HepG2 (cell line): ENCODE results near the gene PKP3. TPM values are rescaled to one million over a fixed set of nuclear protein-coding genes. Genes with fewer than 3 reads are reported as not detected.

ENCODE experiments used
- GLI4 ChIP-seq: sonication (generic); formaldehyde crosslinking; IDR thresholded peaks from 2 replicates; pipeline ENCODE4 v1.5.1; 2020; ENCODE audit warnings: missing genetic modification reagents, mild to moderate bottlenecking, moderate library complexity, borderline replicate concordance
- KMT2B ChIP-seq: IDR thresholded peaks from 2 replicates; pipeline ENCODE4 v1.6.1; 2016; ENCODE audit warnings: missing genetic modification reagents, missing compliant biosample characterization
- NFYB ChIP-seq: sonication (generic); formaldehyde crosslinking; IDR thresholded peaks from 2 replicates; pipeline ENCODE4 v1.4.0; 2020; ENCODE audit warnings: missing genetic modification reagents
- STAG1 ChIP-seq: sonication (generic); formaldehyde crosslinking; IDR thresholded peaks from 2 replicates; pipeline ENCODE4 v1.4.0; 2020; ENCODE audit warnings: missing genetic modification reagents
- ZNF124 ChIP-seq: sonication (generic); formaldehyde crosslinking; IDR thresholded peaks from 2 replicates; pipeline ENCODE4 v1.4.0; 2020; ENCODE audit warnings: missing genetic modification reagents
- ZNF761 ChIP-seq: sonication (generic); formaldehyde crosslinking; conservative IDR thresholded peaks from 2 replicates; pipeline ENCODE4 v1.4.0; 2020; ENCODE audit warnings: mild to moderate bottlenecking, missing genetic modification reagents
- polyA plus RNA-seq, 8 experiments: library from polyadenylated mRNA; depleted of rRNA in 3 of 8; stranded (reverse) in 7 of 8; unstranded in 1 of 8; fragments of >200 nt; fragmentation: Illumina TruSeq in 4 of 8; extraction: Trizol in 4 of 8; gene quantifications; 2 replicates each; pipeline versions ENCODE4 v1.2.1 to v1.2.3, GENCODE V29; 2011 to 2016; ENCODE audit warnings: low read depth in 4 of 8, missing spikeins in 1 of 8, mixed read lengths in 1 of 8; ENCODE audit not compliant: insufficient read depth in 1 of 8
- total RNA-seq, 5 experiments: library from RNA; depleted of rRNA; stranded (reverse); fragments of >200 nt; fragmentation: Illumina TruSeq; extraction: Trizol; gene quantifications; 2 replicates each; pipeline ENCODE4 v1.2.3, GENCODE V29; 2016; ENCODE audit warnings: low read depth in 1 of 5
- TF ChIP-seq, protein P1 (sequence below): sonication (generic); formaldehyde crosslinking; conservative IDR thresholded peaks from 2 replicates; pipeline ENCODE4 v1.8.1; 2023; ENCODE audit warnings: missing genetic modification reagents
- TF ChIP-seq, protein P2 (sequence below): sonication (generic); formaldehyde crosslinking; IDR thresholded peaks from 2 replicates; pipeline ENCODE4 v1.4.0; 2020; ENCODE audit warnings: missing genetic modification reagents
- TF ChIP-seq, protein P3 (sequence below): sonication (generic); formaldehyde crosslinking; IDR thresholded peaks from 2 replicates; pipeline ENCODE4 v1.5.1; 2020; ENCODE audit warnings: mild to moderate bottlenecking, moderate library complexity, missing genetic modification reagents
- TF ChIP-seq, protein P4 (sequence below): sonication (generic); formaldehyde crosslinking; IDR thresholded peaks from 2 replicates; pipeline ENCODE4 v1.5.1; 2020; ENCODE audit warnings: mild to moderate bottlenecking, missing genetic modification reagents, moderate library complexity
- TF ChIP-seq, protein P5 (sequence below): sonication (generic); formaldehyde crosslinking; IDR thresholded peaks from 2 replicates; pipeline ENCODE4 v1.5.0; 2020; ENCODE audit warnings: mild to moderate bottlenecking, missing genetic modification reagents, borderline replicate concordance
- TF ChIP-seq, protein P6 (sequence below): sonication (generic); formaldehyde crosslinking; IDR thresholded peaks from 2 replicates; pipeline ENCODE4 v1.4.0; 2020; ENCODE audit warnings: mild to moderate bottlenecking, missing genetic modification reagents

Gene PKP3
- total and polyA plus RNA-seq, 2 of the 13 experiments (the other 11 are each of a cell fraction or from before 2014, with no cell fraction given): 18.0 to 28.7 TPM

DNA sequence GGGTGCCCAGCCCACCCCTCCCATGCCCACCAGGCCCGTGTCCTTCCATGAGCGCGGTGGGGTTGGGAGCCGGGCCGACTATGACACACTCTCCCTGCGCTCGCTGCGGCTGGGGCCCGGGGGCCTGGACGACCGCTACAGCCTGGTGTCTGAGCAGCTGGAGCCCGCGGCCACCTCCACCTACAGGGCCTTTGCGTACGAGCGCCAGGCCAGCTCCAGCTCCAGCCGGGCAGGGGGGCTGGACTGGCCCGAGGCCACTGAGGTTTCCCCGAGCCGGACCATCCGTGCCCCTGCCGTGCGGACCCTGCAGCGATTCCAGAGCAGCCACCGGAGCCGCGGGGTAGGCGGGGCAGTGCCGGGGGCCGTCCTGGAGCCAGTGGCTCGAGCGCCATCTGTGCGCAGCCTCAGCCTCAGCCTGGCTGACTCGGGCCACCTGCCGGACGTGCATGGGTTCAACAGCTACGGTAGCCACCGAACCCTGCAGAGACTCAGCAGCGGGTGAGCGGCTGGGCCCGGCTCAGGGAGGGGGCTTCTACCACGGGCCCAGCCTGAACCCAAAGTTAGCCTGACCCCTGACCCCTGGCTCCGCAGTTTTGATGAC is 3.0 kb downstream of the PKP3 start (continued):
- TF ChIP-seq ZNF124 (peak; percentile 67; the same call in 1 of the 2 replicates), ZNF761 (CRISPR knock-in tag) (no peak), STAG1 (CRISPR knock-in tag) (peak; percentile 80), KMT2B (0 out of 2 replicates have a peak, but pooled peaks have one; percentile 34), GLI4 (CRISPR knock-in tag) (no peak), NFYB (CRISPR knock-in tag) (no peak)
- TF ChIP-seq, protein P1, sequence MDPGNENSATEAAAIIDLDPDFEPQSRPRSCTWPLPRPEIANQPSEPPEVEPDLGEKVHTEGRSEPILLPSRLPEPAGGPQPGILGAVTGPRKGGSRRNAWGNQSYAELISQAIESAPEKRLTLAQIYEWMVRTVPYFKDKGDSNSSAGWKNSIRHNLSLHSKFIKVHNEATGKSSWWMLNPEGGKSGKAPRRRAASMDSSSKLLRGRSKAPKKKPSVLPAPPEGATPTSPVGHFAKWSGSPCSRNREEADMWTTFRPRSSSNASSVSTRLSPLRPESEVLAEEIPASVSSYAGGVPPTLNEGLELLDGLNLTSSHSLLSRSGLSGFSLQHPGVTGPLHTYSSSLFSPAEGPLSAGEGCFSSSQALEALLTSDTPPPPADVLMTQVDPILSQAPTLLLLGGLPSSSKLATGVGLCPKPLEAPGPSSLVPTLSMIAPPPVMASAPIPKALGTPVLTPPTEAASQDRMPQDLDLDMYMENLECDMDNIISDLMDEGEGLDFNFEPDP (CRISPR knock-in tag): no peak
- TF ChIP-seq, protein P2, sequence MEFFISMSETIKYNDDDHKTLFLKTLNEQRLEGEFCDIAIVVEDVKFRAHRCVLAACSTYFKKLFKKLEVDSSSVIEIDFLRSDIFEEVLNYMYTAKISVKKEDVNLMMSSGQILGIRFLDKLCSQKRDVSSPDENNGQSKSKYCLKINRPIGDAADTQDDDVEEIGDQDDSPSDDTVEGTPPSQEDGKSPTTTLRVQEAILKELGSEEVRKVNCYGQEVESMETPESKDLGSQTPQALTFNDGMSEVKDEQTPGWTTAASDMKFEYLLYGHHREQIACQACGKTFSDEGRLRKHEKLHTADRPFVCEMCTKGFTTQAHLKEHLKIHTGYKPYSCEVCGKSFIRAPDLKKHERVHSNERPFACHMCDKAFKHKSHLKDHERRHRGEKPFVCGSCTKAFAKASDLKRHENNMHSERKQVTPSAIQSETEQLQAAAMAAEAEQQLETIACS (CRISPR knock-in tag): no peak
- TF ChIP-seq, protein P3, sequence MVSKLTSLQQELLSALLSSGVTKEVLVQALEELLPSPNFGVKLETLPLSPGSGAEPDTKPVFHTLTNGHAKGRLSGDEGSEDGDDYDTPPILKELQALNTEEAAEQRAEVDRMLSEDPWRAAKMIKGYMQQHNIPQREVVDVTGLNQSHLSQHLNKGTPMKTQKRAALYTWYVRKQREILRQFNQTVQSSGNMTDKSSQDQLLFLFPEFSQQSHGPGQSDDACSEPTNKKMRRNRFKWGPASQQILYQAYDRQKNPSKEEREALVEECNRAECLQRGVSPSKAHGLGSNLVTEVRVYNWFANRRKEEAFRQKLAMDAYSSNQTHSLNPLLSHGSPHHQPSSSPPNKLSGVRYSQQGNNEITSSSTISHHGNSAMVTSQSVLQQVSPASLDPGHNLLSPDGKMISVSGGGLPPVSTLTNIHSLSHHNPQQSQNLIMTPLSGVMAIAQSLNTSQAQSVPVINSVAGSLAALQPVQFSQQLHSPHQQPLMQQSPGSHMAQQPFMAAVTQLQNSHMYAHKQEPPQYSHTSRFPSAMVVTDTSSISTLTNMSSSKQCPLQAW (CRISPR knock-in tag): peak; percentile 42; the same call in 1 of the 2 replicates
- TF ChIP-seq, protein P4, sequence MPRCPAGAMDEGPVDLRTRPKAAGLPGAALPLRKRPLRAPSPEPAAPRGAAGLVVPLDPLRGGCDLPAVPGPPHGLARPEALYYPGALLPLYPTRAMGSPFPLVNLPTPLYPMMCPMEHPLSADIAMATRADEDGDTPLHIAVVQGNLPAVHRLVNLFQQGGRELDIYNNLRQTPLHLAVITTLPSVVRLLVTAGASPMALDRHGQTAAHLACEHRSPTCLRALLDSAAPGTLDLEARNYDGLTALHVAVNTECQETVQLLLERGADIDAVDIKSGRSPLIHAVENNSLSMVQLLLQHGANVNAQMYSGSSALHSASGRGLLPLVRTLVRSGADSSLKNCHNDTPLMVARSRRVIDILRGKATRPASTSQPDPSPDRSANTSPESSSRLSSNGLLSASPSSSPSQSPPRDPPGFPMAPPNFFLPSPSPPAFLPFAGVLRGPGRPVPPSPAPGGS (CRISPR knock-in tag): peak; percentile 83; the same call in 1 of the 2 replicates
- TF ChIP-seq, protein P5, sequence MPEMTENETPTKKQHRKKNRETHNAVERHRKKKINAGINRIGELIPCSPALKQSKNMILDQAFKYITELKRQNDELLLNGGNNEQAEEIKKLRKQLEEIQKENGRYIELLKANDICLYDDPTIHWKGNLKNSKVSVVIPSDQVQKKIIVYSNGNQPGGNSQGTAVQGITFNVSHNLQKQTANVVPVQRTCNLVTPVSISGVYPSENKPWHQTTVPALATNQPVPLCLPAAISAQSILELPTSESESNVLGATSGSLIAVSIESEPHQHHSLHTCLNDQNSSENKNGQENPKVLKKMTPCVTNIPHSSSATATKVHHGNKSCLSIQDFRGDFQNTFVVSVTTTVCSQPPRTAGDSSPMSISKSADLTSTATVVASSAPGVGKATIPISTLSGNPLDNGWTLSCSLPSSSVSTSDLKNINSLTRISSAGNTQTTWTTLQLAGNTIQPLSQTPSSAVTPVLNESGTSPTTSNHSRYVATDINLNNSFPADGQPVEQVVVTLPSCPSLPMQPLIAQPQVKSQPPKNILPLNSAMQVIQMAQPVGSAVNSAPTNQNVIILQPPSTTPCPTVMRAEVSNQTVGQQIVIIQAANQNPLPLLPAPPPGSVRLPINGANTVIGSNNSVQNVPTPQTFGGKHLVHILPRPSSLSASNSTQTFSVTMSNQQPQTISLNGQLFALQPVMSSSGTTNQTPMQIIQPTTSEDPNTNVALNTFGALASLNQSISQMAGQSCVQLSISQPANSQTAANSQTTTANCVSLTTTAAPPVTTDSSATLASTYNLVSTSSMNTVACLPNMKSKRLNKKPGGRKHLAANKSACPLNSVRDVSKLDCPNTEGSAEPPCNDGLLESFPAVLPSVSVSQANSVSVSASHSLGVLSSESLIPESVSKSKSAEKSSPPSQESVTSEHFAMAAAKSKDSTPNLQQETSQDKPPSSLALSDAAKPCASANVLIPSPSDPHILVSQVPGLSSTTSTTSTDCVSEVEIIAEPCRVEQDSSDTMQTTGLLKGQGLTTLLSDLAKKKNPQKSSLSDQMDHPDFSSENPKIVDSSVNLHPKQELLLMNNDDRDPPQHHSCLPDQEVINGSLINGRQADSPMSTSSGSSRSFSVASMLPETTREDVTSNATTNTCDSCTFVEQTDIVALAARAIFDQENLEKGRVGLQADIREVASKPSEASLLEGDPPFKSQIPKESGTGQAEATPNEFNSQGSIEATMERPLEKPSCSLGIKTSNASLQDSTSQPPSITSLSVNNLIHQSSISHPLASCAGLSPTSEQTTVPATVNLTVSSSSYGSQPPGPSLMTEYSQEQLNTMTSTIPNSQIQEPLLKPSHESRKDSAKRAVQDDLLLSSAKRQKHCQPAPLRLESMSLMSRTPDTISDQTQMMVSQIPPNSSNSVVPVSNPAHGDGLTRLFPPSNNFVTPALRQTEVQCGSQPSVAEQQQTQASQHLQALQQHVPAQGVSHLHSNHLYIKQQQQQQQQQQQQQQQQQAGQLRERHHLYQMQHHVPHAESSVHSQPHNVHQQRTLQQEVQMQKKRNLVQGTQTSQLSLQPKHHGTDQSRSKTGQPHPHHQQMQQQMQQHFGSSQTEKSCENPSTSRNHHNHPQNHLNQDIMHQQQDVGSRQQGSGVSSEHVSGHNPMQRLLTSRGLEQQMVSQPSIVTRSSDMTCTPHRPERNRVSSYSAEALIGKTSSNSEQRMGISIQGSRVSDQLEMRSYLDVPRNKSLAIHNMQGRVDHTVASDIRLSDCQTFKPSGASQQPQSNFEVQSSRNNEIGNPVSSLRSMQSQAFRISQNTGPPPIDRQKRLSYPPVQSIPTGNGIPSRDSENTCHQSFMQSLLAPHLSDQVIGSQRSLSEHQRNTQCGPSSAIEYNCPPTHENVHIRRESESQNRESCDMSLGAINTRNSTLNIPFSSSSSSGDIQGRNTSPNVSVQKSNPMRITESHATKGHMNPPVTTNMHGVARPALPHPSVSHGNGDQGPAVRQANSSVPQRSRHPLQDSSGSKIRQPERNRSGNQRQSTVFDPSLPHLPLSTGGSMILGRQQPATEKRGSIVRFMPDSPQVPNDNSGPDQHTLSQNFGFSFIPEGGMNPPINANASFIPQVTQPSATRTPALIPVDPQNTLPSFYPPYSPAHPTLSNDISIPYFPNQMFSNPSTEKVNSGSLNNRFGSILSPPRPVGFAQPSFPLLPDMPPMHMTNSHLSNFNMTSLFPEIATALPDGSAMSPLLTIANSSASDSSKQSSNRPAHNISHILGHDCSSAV (CRISPR knock-in tag): no peak
- TF ChIP-seq, protein P6, sequence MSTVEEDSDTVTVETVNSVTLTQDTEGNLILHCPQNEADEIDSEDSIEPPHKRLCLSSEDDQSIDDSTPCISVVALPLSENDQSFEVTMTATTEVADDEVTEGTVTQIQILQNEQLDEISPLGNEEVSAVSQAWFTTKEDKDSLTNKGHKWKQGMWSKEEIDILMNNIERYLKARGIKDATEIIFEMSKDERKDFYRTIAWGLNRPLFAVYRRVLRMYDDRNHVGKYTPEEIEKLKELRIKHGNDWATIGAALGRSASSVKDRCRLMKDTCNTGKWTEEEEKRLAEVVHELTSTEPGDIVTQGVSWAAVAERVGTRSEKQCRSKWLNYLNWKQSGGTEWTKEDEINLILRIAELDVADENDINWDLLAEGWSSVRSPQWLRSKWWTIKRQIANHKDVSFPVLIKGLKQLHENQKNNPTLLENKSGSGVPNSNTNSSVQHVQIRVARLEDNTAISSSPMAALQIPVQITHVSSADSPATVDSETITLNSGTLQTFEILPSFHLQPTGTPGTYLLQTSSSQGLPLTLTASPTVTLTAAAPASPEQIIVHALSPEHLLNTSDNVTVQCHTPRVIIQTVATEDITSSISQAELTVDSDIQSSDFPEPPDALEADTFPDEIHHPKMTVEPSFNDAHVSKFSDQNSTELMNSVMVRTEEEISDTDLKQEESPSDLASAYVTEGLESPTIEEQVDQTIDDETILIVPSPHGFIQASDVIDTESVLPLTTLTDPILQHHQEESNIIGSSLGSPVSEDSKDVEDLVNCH: no peak
